ENCODE results near the gene ZNF664.

DNA sequence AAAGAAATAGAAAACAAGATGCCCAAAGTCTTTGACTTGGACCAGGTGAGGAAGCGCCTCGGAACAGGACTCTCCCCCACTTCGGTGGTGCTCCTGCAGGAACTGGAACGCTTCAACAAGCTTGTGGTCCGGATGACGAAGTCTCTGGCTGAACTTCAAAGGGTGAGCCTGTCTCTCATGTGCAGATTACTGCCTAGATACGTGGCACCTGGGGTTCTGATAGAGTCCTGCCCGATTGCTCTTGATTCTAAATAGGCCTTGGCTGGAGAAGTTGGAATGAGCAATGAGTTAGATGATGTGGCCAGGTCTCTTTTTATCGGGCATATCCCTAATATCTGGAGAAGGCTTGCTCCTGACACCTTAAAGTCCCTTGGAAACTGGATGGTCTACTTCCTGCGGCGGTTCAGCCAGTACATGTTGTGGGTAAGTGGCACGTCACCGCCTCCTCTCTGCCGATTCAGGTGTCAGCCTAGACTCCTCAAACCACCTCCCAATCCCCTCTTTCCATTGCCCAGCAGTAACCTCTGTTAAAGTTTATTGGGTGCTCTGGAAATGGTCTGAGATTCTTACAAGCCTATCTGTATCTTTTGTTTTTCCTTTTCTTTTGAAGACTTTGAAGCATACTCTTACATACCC lies 41.2 kb upstream of the ZNF664 start:
- TF ChIP-seq EZH2 (IDR thresholded peaks at IDR 0.05; ENCODE audit: insufficient read depth, low read length) (no peak), CTCF (IDR thresholded peaks at IDR 0.05; ENCODE audit: insufficient read depth, low read depth, low read length) (no peak)

All from astrocyte (in vitro differentiated cells and primary cell).